H1 (cell line): ENCODE data around the gene CDCA3.

Experiments
- BRCA1 ChIP-seq: IDR thresholded peaks from 2 replicates; pipeline ENCODE4 v1.6.1; 2012; ENCODE audit warnings: low read depth, low read length, improper control_type of control experiment
- CEBPB ChIP-seq: IDR thresholded peaks from 2 replicates; pipeline ENCODE4 v1.6.1; 2012; ENCODE audit warnings: low read depth, low read length
- SIN3A ChIP-seq, 2 experiments: IDR thresholded peaks in 1 of 2; conservative IDR thresholded peaks in 1 of 2; 2 replicates each; pipeline ENCODE4 v1.6.1; 2011 to 2012; ENCODE audit warnings: low read length in 2 of 2, improper control_type of control experiment in 1 of 2, low read depth in 1 of 2, mild to moderate bottlenecking in 1 of 2
- YY1 ChIP-seq: IDR thresholded peaks from 2 replicates; pipeline ENCODE4 v1.6.1; 2011; ENCODE audit warnings: low read depth, mild to moderate bottlenecking, low read length
- TF ChIP-seq, protein P1 (sequence below): IDR thresholded peaks from 2 replicates; pipeline ENCODE4 v1.6.1; 2012; ENCODE audit warnings: inconsistent platforms
- TF ChIP-seq, protein P2 (sequence below), 3 experiments: IDR thresholded peaks; 1 replicate in 2 of 3; 2 replicates in 1 of 3; pipeline versions ENCODE4 v1.5.1 to v1.6.1; 2011; ENCODE audit warnings: low read length in 3 of 3, mild to moderate bottlenecking in 3 of 3, inconsistent platforms in 2 of 3, low read depth in 1 of 3, moderate library complexity in 1 of 3; ENCODE audit not compliant: insufficient read depth in 1 of 3; ENCODE audit errors: control extremely low read depth in 1 of 3
- TF ChIP-seq, protein P3 (sequence below): IDR thresholded peaks from 2 replicates; pipeline ENCODE4 v1.6.1; 2011; ENCODE audit warnings: low read depth, mild to moderate bottlenecking, low read length; ENCODE audit not compliant: insufficient read depth

DNA sequence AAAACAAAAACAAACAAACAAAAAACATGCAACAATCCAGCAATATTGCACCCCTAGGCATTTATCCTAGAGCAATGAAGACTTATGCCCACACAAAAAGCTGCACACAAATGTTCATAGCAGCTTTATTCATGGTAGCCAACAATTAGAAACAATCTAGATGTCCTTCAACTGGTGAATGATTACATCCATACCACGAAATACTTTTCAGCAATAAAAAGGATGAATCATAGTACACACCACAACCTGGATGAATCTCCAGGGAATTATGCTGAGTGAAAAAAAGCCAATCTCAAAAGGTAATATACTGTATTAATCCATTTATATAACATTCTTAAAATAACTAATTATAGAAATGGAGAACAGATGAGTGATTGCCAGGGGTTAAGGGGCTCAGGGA is 43.9 kb downstream of the CDCA3 start:
- TF ChIP-seq CEBPB (no peak), BRCA1 (no peak), SIN3A (conservative IDR thresholded peaks at IDR 0.05 in 1 of 2, IDR thresholded peaks at IDR 0.05 in 1 of 2; ENCODE audit: low read depth in 1 of 2, low read length in 2 of 2) (no peak), YY1 (no peak)
- TF ChIP-seq, protein P1, sequence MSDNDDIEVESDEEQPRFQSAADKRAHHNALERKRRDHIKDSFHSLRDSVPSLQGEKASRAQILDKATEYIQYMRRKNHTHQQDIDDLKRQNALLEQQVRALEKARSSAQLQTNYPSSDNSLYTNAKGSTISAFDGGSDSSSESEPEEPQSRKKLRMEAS: no peak
- TF ChIP-seq, protein P2, sequence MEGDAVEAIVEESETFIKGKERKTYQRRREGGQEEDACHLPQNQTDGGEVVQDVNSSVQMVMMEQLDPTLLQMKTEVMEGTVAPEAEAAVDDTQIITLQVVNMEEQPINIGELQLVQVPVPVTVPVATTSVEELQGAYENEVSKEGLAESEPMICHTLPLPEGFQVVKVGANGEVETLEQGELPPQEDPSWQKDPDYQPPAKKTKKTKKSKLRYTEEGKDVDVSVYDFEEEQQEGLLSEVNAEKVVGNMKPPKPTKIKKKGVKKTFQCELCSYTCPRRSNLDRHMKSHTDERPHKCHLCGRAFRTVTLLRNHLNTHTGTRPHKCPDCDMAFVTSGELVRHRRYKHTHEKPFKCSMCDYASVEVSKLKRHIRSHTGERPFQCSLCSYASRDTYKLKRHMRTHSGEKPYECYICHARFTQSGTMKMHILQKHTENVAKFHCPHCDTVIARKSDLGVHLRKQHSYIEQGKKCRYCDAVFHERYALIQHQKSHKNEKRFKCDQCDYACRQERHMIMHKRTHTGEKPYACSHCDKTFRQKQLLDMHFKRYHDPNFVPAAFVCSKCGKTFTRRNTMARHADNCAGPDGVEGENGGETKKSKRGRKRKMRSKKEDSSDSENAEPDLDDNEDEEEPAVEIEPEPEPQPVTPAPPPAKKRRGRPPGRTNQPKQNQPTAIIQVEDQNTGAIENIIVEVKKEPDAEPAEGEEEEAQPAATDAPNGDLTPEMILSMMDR (IDR thresholded peaks at IDR 0.05; ENCODE audit: control extremely low read depth in 1 of 3, insufficient read depth in 1 of 3, low read depth in 1 of 3, low read length in 3 of 3): no peak
- TF ChIP-seq, protein P3, sequence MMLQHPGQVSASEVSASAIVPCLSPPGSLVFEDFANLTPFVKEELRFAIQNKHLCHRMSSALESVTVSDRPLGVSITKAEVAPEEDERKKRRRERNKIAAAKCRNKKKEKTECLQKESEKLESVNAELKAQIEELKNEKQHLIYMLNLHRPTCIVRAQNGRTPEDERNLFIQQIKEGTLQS: no peak
